Cardiac ventricle fibroblast (primary cell): ENCODE measurements around the gene ACTRT3. TPM values are rescaled to one million over a fixed set of nuclear protein-coding genes. Genes with fewer than 3 reads are reported as not detected.

Source experiments
- total RNA-seq: library from RNA; depleted of rRNA; stranded (reverse); fragments of >200 nt; gene quantifications from 2 replicates; pipeline ENCODE4 v1.2.3, GENCODE V29; 2015

Gene ACTRT3
- 4.5 and 6.4 TPM in 2 replicates for total RNA-seq

GRCh38 chr3:169769287-169770181 is at the start of gene ACTRT3:
TSS of gene ACTRT3 (minus strand) at chr3:169769561. CDS start at chr3:169769520, 41 bp downstream.

GRCh38 chr3:169812332-169813235 is 43.2 kb upstream of the ACTRT3 start, which contains the start of the genes LRRC34 and LRRIQ4:
TSS of gene LRRC34 (minus strand) at chr3:169812904. CDS start at chr3:169812548, 356 bp downstream.
TSS of gene LRRIQ4 (plus strand) at chr3:169812870. CDS start at chr3:169821922, 9,052 bp downstream.

DNA sequence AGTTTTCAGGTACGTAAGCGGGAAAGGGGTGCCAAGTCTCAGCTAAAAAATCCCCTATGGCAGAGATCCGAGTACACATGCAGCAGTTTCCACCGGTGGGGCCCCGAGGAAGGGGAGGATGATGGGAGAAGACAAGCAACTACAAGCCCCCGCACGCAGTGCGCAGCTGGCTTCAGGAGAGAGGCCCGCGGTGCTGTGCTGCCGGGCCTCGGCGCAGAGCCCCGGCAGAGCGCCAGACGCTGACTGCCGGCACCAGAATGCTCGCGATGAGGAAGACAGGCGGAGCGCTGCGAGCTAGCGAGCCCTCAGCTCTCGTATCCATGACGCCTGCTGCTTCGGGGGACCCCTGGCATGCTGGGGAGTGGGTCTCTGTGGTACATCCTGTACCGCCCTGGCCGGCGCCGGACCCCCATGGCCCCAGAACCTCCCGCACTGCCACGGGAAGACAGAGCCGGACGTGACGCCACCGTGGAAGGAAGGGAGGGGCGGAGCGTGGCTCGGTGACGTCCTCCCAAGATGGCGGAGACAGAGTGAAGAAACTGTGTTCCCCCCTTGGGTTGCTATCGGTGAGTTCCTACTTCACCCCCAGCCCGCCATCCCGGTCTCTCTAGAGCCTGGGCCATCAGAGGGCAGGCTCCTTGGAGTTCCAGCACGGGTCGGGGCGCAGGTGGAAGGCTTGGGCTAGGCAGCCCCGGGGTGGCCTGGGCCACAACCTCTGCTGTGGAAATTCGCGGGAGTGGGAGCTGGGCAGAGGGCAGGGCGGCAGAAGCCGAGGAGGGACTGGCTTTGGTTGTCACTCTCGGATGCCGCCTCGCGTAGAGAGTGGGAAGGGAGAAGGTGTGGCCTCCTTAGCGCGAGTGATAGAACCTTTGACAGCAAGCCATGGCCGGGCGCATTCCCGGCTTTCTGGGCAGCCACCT is 3.8 kb upstream of the ACTRT3 start, which contains the start of gene MYNN:
Gene MYNN, plus strand, starts transcription at position 500 of the 920 bp plus-strand sequence. CDS start 900 bp downstream, outside the sequence.

DNA sequence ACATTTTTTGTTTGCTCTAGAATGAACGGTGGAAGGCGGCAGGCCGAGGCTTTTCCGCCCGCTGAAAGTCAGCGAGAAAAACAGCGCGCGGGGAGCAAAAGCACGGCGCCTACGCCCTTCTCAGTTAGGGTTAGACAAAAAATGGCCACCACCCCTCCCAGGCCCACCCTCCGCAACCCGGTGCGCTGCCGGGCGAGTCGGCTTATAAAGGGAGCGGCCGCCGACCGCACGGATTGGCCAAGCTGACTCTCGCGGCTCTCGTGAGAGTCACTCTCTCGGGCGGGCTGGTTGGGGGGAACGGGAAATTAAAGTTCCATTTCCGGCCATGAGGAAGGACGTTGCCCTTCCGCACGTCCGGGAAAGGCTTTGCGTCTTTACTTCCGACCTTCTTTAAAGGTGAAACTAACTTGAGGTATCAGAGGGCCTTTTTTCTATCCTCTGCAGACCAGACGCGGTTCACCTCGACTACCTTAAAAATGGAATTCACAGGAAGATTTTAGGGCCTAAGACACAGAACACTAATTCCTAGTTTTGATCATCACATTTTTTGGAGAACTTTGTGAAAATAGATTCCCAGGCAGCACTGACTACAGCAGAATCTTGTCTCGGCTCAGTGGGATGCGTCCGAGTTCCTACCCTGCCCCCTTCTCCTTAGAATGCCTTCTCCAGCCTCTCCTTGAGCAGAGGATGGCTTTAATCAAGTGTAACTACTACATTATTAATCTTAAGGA is 4.3 kb downstream of the ACTRT3 start, which contains the start of gene TERC:
Gene TERC, minus strand, starts transcription at position 179 of the 731 bp plus-strand sequence.

Other genes with a start within 250 kb of the ACTRT3 start
- 23.3 and 28.0 TPM in 2 replicates for gene MECOM, start 105.8 kb downstream of the ACTRT3 start, total RNA-seq
- 179 and 259 TPM in 2 replicates for gene TERC, start 4.5 kb downstream of the ACTRT3 start, total RNA-seq
- 8.8 and 9.7 TPM in 2 replicates for gene MYNN, start 3.8 kb upstream of the ACTRT3 start, total RNA-seq
- not detected in 2 replicates for gene LRRIQ4, start 43.3 kb upstream of the ACTRT3 start, total RNA-seq
- 3.6 and 4.6 TPM in 2 replicates for gene LRRC34, start 43.3 kb upstream of the ACTRT3 start, total RNA-seq
- not detected in 2 replicates for gene LRRC31, start 100.4 kb upstream of the ACTRT3 start, total RNA-seq
- gene SAMD7, start 142.0 kb upstream of the ACTRT3 start, total RNA-seq = not detected in 2 replicates
- gene SEC62, start 197.2 kb upstream of the ACTRT3 start, total RNA-seq = 32.6 and 37.0 TPM in 2 replicates